Activated T-helper 1 cell treated with anti-CD3 and anti-CD28 coated beads, Interleukin-2, amount 50 U/mL, for 16 hours (primary cell): ENCODE results near the gene AJUBA.
"Not testable (repeated sequence)": the region's sequence is repeated elsewhere in the genome, so short reads cannot be mapped to it uniquely, and the experiment has no call there.

Experiments
- DNase-seq, 2 donors: peaks; one replicate each; pipeline ENCODE4 v3.0.0-alpha.2; 2020; ENCODE audit warnings: low read depth in 1 of 2, low spot score in 1 of 2

The AJUBA gene

DNA sequence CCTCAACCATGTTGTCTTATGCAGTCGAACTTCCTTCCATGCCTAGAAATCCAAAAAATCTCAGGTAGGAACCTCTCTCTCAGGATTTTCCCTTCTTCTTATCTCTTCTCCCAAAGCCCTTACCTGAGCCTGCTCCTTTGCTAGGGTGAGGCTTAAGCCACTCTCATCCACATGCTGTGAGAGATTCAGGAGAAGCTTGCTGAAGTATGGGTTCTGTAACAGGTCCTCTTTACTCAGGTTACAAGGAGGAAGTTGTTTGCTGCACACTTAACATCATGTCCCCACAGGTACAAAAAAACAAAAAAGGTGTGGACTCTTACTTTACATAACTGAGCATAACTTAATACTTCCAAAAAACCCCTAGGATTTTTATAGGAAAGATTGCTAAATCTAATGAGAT, 29.9 kb downstream of the AJUBA start:
- no peak for DNase-seq

DNA sequence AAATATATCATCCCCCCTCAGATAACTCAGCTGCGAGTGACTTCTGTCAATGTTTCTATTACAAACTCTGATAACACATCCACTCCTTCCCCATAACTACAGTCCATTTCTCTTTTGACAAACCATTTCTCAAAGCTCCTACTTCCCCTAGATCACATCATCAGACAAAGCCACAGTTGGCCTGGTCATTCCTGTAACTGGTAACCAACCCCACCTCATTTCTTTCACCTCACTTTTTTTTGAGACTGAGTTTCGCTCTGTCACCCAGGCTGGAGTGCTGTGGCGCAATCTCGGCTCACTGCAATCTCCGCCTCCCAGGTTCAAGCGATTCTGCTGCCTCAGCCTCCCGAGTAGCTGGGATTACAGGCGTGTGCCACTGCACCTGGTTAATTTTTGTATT, 30.6 kb downstream of the AJUBA start:
- not testable (repeated sequence) for DNase-seq

DNA sequence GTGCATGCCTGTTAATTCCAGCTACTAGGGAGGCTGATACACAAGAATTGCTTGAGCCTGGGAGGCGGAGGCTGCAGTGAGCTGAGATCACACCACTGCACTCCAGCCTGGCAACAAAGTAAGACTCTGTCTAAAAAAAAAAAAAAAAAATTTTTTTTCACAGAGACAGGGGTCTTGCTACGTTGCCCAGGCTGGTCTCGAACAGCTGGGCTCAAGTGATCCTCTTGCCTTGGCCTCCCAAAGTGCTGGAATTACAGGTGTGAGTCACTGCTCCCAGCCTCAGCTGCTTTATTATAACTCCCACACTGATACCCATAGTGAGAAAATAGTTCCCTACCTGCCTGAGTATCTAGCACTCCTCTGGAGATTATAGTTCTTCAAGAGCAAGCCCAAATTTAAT, 36.7 kb downstream of the AJUBA start:
- no peak for DNase-seq

DNA sequence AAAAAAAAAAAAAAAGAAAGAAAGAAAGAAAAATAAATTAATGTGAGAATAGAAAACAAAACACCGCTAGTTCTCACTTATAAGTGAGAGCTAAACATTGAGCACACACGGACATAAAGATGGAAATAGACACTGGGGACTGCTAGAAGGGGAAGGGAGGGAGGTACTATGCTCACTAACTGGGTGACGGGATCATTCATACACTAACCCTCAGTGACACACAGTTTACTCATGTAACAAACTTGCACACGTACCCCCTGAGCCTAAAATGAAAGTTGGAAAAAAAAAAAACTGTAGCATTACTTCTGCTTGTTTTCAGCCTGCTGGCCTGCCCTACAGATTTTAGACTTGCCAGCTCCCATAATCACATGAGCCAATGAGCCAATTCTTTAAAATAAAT, 42.7 kb downstream of the AJUBA start:
- DNase-seq: no peak

DNA sequence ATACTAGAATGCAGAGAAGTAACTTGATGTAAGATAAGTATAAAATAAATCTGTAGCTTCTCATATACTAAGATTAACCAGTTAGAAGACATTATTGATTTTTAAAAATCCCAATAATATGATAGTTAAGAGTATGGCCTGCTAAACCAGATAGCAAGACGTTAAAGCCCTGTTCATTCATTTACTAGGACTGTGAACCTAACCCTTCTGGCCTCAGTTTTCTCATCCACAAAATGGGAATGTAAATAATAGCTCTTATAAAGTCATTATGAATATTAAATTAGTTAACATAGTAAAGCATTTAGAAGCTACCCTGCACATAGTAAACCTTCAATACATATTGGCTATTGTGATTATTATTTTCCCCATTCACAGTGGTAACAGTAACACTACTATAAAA, 47.2 kb downstream of the AJUBA start:
- DNase-seq: no peak

DNA sequence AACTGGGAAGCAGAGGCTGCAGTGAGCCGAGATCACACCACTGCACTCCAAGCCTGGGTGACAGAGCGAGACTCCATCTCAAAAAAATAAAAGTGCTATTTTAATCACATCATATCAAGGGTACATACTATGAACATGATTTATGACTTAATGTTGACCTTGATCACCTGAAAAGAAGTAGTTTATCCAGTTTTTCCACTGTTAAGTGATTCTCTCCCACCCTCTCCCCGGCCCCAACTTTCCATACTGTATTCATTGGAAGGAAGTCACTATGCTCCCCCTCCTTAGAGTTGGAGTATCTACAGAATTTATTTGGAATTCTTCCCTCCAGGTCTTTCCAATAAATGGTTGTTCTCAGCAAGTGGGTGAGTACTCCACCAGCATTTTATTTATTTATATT, 50.2 kb downstream of the AJUBA start:
- no peak for DNase-seq

DNA sequence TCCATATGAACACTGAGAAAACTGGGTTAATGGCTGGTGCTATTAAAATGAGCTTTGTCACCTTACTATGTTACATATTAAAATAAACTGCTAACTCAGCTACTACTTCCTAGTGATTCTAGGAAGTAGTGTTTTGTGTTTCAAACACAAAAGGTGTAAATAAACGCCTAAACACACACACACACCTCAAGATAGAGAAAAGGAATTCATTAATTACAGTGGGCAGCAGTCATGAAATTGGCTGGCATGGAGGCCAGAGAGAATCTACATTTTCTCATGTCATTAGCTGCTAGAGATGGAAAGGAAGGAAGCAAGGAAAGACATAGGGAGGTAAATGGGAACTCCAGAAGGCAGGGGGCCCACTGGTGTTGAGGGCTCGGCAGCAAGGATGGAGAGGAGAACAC, 52.4 kb downstream of the AJUBA start:
- DNase-seq: no peak

DNA sequence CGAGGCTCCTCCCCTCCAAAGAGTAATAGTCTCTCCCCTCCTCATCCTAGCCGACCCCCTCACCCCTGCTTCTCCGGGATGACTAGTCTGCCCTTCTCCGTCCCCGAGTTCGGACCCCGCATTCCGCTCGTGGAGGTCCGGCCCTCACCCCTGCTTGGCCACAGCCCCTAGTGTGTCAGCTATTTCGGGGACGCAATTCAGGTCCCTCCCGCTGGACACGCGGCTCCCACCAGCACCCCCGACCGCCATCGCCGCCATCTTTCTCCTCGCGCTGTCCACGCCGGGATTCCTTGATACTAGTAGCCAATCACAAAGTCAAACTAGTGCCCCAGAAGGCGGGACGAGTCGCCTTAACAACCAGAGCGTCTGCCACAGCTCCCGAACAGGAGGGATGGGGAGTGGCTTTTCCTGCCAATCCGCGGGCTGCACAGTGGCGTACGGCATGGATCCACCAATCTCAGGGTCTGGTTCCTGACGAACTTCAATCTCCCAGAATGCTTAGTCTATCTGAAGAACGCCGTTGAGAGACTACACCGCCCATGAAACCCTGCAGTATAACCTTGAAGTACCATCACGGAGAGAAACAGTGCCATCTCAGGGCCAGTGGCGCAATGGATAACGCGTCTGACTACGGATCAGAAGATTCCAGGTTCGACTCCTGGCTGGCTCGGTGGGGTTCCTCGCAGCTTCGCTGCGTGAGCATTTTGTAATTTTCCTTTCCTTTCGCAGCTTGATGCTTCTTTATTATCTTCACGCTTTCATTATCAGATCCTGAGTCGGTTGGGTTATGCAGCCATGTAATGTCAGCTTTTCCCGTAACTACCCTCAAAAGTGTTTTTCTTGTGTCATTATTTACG, 53.0 kb downstream of the AJUBA start, which contains the start of gene PRMT5:
Gene PRMT5, minus strand, starts transcription at position 273 of the 857 bp plus-strand sequence. Its CDS starts 15 bp downstream, at position 258.
- DNase-seq: peak; percentile 93

DNA sequence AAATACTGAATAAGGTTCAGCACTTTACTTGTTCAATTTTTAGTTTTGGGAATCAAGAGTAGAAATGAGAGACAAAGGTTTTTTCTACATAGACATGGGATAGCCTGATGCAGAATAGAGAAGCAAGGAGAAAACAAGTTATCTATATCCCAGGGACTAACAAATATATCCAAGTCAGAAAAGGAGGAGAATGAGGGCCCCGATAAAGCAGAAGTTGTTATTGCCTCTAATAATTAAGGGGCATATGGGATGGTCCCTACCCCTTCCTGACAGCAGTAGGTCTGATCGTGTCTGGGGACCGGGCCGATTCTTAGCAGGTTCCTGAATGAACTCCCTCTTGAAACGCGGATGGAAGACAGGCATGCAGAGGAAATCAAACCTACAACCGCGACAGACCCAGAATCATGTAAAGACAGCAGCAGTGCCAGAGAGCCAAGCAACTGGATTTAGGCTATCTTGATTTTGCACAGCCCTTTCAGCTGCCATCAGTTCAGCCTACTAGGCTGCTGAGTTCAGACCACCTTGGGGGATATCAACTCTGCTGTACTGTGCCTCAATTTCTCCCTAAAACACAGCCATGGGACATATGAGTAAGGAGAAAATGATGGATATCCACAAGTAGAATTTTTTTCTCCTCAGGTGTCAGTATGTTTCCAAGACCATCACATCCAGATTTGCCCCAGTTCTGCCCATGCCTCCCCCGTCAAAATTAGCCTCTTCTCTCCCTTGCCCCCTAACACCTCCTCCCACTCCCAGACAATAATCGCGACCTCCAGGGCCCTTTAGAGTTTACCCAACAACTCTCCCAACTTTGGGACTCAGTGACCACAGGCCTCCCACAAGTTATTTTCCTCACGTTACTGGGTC, 53.9 kb downstream of the AJUBA start:
- DNase-seq: no peak

DNA sequence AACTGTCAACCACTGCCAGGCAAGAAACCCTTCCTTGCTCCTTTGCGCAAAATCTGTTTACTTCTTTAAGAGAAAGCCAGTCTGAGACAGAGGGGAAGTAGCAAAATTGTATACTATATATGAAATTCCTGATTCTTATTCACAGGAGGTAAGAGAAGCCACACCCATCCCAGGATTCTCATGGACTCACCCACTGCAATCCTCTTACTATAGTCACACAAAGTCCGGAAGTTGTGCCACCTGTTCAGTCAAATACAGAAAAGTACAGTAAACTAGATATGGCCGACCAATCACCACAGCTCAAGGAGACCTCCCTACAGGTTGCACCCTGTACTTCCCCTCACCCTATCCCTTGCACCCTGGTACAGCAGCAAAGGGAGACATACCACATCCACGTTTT, 56.0 kb downstream of the AJUBA start:
- DNase-seq: no peak

DNA sequence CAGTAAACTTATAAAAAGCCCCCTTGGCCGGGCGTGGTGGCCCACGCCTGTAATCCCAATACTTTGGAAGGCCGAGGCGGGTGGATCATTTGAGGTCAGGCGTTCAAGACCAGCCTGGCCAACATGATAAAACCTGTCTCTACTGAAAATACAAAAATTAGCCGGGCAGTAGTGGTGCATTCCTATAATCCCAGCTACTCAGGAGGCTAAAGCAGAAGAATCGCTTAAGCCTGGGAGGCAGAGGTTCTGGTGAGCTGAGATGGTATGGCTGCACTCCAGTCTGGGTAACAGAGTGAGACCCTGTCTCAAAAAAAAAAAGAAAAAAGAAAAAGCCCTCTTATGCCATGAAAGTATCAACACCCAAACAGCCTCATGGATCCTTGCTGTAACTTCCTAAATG, 56.8 kb downstream of the AJUBA start:
- DNase-seq: no peak

DNA sequence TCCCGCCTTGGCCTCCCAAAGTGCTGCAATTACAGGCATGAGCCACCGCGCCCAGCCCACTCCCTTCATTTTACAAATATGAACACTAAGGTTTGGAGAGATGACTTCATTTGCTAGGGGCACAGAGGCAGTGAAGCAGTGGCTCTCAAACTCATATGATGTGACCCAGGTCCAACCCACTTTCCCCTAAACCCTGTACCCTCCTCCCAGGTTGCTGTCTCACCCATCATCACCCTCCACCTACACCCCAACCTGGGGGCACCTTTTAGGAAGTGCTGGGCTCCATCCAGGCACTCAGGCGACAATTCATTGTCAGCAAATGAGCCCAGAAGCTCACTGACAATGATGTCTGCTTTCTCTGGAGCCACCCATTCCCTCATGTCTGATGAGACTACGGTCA, 58.6 kb downstream of the AJUBA start:
- DNase-seq: no peak

DNA sequence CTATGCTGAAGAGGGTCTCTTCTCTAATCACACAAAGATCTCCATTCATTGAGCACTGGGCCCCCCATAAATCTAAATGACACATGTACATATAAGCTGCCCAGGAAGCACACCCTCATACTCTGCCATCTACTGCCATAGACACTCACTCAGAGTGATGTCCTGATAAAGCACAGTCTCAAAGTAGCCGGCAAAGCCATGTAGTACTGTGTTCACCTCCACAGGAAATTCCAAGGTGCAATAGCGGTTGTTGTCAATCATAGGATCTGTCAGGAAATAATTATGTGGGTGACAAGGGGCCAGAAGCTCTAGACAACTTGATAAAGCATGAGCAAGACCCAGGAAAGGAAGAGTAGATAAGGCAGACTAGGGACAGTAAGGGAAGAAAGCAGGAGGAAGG, 60.1 kb downstream of the AJUBA start:
- DNase-seq: no peak
